HepG2 (cell line): ENCODE results near the gene MST1. TPM values are rescaled to one million over a fixed set of nuclear protein-coding genes. Genes with fewer than 3 reads are reported as not detected.

ENCODE experiments used
- HDAC1 ChIP-seq: sonication (generic); formaldehyde crosslinking; IDR thresholded peaks from 2 replicates; pipeline ENCODE4 v1.5.1; 2020; ENCODE audit warnings: mild to moderate bottlenecking, missing genetic modification reagents
- HNRNPLL ChIP-seq: fragments of 200-400 bp; formaldehyde crosslinking; IDR thresholded peaks from 2 replicates; pipeline ENCODE4 v1.6.1; 2017; ENCODE audit warnings: mild to moderate bottlenecking, low read depth, low read length; ENCODE audit not compliant: poor library complexity, severe bottlenecking
- JDP2 ChIP-seq: sonication (generic); formaldehyde crosslinking; IDR thresholded peaks from 2 replicates; pipeline ENCODE4 v1.8.1; 2022; ENCODE audit warnings: missing genetic modification reagents, borderline replicate concordance
- RCOR2 ChIP-seq: IDR thresholded peaks from 2 replicates; pipeline ENCODE4 v1.6.1; 2016; ENCODE audit warnings: missing biosample characterization, missing genetic modification reagents
- SMAD9 ChIP-seq: sonication (generic); formaldehyde crosslinking; IDR thresholded peaks from 2 replicates; pipeline ENCODE4 v1.5.1; 2020; ENCODE audit warnings: mild to moderate bottlenecking, missing genetic modification reagents
- SP2 ChIP-seq: sonication (generic); formaldehyde crosslinking; IDR thresholded peaks from 2 replicates; pipeline ENCODE4 v1.5.1; 2020; ENCODE audit warnings: mild to moderate bottlenecking, missing genetic modification reagents
- SRY ChIP-seq: sonication (generic); formaldehyde crosslinking; IDR thresholded peaks from 2 replicates; pipeline ENCODE4 v1.8.0; 2022; ENCODE audit warnings: mild to moderate bottlenecking, missing genetic modification reagents
- ZKSCAN8 ChIP-seq: IDR thresholded peaks from 2 replicates; pipeline ENCODE4 v1.6.1; 2016; ENCODE audit warnings: borderline replicate concordance, missing genetic modification reagents, missing compliant biosample characterization
- ZMYM4 ChIP-seq: sonication (generic); formaldehyde crosslinking; IDR thresholded peaks from 2 replicates; pipeline ENCODE4 v1.8.1; 2023; ENCODE audit warnings: mild to moderate bottlenecking, missing genetic modification reagents
- ZNF34 ChIP-seq: sonication (generic); formaldehyde crosslinking; IDR thresholded peaks from 2 replicates; pipeline ENCODE4 v1.4.0; 2020; ENCODE audit warnings: mild to moderate bottlenecking, missing genetic modification reagents, borderline replicate concordance
- ZNF496 ChIP-seq: sonication (generic); formaldehyde crosslinking; IDR thresholded peaks from 2 replicates; pipeline ENCODE4 v1.8.1; 2023; ENCODE audit warnings: mild to moderate bottlenecking, moderate library complexity, missing genetic modification reagents; ENCODE audit not compliant: insufficient replicate concordance
- ZNF652 ChIP-seq: IDR thresholded peaks from 2 replicates; pipeline ENCODE4 v1.6.1; 2016; ENCODE audit warnings: low read depth, borderline replicate concordance
- ZNF788 ChIP-seq: sonication (generic); formaldehyde crosslinking; IDR thresholded peaks from 2 replicates; pipeline ENCODE4 v1.5.0; 2020; ENCODE audit warnings: mild to moderate bottlenecking, missing genetic modification reagents, borderline replicate concordance
- polyA plus RNA-seq, 8 experiments: library from polyadenylated mRNA; depleted of rRNA in 3 of 8; stranded (reverse) in 7 of 8; unstranded in 1 of 8; fragments of >200 nt; fragmentation: Illumina TruSeq in 4 of 8; extraction: Trizol in 4 of 8; gene quantifications; 2 replicates each; pipeline versions ENCODE4 v1.2.1 to v1.2.3, GENCODE V29; 2011 to 2016; ENCODE audit warnings: low read depth in 4 of 8, missing spikeins in 1 of 8, mixed read lengths in 1 of 8; ENCODE audit not compliant: insufficient read depth in 1 of 8
- total RNA-seq, 5 experiments: library from RNA; depleted of rRNA; stranded (reverse); fragments of >200 nt; fragmentation: Illumina TruSeq; extraction: Trizol; gene quantifications; 2 replicates each; pipeline ENCODE4 v1.2.3, GENCODE V29; 2016; ENCODE audit warnings: low read depth in 1 of 5
- TF ChIP-seq, protein P1 (sequence below): sonication (generic); formaldehyde crosslinking; IDR thresholded peaks from 2 replicates; pipeline ENCODE4 v1.4.0; 2020; ENCODE audit warnings: missing genetic modification reagents, borderline replicate concordance
- TF ChIP-seq, protein P2 (sequence below): sonication (generic); formaldehyde crosslinking; IDR thresholded peaks from 2 replicates; pipeline ENCODE4 v1.5.0; 2020; ENCODE audit warnings: mild to moderate bottlenecking, missing genetic modification reagents, borderline replicate concordance
- TF ChIP-seq, protein P3 (sequence below): sonication (generic); formaldehyde crosslinking; IDR thresholded peaks from 2 replicates; pipeline ENCODE4 v1.8.0; 2022; ENCODE audit warnings: mild to moderate bottlenecking, missing genetic modification reagents, moderate library complexity
- TF ChIP-seq, protein P4 (sequence below): sonication (generic); formaldehyde crosslinking; IDR thresholded peaks from 2 replicates; pipeline ENCODE4 v1.4.0; 2020; ENCODE audit warnings: missing genetic modification reagents, borderline replicate concordance
- TF ChIP-seq, protein P5 (sequence below): sonication (generic); formaldehyde crosslinking; IDR thresholded peaks from 2 replicates; pipeline ENCODE4 v1.8.1; 2022; ENCODE audit warnings: mild to moderate bottlenecking, missing genetic modification reagents

MST1 gene
- total and polyA plus RNA-seq, 2 of the 13 experiments (the other 11 are each of a cell fraction or from before 2014, with no cell fraction given): 189 to 452 TPM

DNA sequence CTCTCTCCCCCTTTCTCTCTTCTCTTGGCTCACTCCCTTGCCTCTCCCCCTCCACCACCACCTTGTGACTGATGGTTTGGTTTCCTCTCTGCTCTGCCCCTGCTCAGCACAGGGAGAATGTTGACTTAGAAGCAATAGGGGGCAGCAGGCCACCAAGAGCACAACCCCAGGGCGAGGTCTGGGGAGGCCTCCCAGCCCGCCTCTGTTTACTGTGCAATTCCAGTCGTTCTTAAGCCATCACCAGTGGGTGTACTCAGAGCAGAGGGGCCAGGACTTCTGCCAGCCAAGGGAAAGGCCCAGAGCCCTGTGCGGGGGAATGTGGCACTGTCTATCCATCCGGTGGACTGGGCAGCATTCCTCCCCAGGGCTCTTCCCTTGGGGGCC, 20.9 kb downstream of the MST1 start (continued):
- TF ChIP-seq, protein P1, sequence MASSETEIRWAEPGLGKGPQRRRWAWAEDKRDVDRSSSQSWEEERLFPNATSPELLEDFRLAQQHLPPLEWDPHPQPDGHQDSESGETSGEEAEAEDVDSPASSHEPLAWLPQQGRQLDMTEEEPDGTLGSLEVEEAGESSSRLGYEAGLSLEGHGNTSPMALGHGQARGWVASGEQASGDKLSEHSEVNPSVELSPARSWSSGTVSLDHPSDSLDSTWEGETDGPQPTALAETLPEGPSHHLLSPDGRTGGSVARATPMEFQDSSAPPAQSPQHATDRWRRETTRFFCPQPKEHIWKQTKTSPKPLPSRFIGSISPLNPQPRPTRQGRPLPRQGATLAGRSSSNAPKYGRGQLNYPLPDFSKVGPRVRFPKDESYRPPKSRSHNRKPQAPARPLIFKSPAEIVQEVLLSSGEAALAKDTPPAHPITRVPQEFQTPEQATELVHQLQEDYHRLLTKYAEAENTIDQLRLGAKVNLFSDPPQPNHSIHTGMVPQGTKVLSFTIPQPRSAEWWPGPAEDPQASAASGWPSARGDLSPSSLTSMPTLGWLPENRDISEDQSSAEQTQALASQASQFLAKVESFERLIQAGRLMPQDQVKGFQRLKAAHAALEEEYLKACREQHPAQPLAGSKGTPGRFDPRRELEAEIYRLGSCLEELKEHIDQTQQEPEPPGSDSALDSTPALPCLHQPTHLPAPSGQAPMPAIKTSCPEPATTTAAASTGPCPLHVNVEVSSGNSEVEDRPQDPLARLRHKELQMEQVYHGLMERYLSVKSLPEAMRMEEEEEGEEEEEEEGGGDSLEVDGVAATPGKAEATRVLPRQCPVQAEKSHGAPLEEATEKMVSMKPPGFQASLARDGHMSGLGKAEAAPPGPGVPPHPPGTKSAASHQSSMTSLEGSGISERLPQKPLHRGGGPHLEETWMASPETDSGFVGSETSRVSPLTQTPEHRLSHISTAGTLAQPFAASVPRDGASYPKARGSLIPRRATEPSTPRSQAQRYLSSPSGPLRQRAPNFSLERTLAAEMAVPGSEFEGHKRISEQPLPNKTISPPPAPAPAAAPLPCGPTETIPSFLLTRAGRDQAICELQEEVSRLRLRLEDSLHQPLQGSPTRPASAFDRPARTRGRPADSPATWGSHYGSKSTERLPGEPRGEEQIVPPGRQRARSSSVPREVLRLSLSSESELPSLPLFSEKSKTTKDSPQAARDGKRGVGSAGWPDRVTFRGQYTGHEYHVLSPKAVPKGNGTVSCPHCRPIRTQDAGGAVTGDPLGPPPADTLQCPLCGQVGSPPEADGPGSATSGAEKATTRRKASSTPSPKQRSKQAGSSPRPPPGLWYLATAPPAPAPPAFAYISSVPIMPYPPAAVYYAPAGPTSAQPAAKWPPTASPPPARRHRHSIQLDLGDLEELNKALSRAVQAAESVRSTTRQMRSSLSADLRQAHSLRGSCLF (CRISPR knock-in tag): no peak
- TF ChIP-seq, protein P2, sequence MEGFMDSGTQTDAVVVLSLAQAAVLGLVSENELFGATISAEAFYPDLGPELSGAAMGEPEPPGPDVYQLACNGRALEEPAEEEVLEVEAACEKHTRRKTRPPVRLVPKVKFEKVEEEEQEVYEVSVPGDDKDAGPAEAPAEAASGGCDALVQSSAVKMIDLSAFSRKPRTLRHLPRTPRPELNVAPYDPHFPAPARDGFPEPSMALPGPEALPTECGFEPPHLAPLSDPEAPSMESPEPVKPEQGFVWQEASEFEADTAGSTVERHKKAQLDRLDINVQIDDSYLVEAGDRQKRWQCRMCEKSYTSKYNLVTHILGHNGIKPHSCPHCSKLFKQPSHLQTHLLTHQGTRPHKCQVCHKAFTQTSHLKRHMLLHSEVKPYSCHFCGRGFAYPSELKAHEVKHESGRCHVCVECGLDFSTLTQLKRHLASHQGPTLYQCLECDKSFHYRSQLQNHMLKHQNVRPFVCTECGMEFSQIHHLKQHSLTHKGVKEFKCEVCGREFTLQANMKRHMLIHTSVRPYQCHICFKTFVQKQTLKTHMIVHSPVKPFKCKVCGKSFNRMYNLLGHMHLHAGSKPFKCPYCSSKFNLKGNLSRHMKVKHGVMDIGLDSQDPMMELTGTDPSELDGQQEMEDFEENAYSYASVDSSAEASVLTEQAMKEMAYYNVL (CRISPR knock-in tag): peak; percentile 92; the same call in 1 of the 2 replicates
- TF ChIP-seq ZNF652 (peak; percentile 50; the same call in 1 of the 2 replicates), RCOR2 (peak; percentile 70; the same call in 1 of the 2 replicates), HNRNPLL (no peak), HDAC1 (peak; percentile 86), SP2 (CRISPR knock-in tag) (no peak), ZKSCAN8 (peak; percentile 40; the same call in 1 of the 2 replicates), ZMYM4 (CRISPR knock-in tag) (peak; percentile 69; the same call in 1 of the 2 replicates), ZNF496 (CRISPR knock-in tag) (no peak), JDP2 (CRISPR knock-in tag) (no peak), SRY (no peak), ZNF788 (CRISPR knock-in tag) (peak; percentile 64; the same call in 1 of the 2 replicates), SMAD9 (CRISPR knock-in tag) (no peak), ZNF34 (CRISPR knock-in tag) (no peak)
- TF ChIP-seq, protein P3, sequence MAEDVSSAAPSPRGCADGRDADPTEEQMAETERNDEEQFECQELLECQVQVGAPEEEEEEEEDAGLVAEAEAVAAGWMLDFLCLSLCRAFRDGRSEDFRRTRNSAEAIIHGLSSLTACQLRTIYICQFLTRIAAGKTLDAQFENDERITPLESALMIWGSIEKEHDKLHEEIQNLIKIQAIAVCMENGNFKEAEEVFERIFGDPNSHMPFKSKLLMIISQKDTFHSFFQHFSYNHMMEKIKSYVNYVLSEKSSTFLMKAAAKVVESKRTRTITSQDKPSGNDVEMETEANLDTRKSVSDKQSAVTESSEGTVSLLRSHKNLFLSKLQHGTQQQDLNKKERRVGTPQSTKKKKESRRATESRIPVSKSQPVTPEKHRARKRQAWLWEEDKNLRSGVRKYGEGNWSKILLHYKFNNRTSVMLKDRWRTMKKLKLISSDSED (CRISPR knock-in tag): no peak
- TF ChIP-seq, protein P4, sequence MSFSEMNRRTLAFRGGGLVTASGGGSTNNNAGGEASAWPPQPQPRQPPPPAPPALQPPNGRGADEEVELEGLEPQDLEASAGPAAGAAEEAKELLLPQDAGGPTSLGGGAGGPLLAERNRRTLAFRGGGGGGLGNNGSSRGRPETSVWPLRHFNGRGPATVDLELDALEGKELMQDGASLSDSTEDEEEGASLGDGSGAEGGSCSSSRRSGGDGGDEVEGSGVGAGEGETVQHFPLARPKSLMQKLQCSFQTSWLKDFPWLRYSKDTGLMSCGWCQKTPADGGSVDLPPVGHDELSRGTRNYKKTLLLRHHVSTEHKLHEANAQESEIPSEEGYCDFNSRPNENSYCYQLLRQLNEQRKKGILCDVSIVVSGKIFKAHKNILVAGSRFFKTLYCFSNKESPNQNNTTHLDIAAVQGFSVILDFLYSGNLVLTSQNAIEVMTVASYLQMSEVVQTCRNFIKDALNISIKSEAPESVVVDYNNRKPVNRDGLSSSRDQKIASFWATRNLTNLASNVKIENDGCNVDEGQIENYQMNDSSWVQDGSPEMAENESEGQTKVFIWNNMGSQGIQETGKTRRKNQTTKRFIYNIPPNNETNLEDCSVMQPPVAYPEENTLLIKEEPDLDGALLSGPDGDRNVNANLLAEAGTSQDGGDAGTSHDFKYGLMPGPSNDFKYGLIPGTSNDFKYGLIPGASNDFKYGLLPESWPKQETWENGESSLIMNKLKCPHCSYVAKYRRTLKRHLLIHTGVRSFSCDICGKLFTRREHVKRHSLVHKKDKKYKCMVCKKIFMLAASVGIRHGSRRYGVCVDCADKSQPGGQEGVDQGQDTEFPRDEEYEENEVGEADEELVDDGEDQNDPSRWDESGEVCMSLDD (CRISPR knock-in tag): no peak
- TF ChIP-seq, protein P5, sequence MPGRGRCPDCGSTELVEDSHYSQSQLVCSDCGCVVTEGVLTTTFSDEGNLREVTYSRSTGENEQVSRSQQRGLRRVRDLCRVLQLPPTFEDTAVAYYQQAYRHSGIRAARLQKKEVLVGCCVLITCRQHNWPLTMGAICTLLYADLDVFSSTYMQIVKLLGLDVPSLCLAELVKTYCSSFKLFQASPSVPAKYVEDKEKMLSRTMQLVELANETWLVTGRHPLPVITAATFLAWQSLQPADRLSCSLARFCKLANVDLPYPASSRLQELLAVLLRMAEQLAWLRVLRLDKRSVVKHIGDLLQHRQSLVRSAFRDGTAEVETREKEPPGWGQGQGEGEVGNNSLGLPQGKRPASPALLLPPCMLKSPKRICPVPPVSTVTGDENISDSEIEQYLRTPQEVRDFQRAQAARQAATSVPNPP (CRISPR knock-in tag): no peak
